Type B pancreatic cell (in vitro differentiated cells): ENCODE data around the gene SCN1A. TPM values are rescaled to one million over a fixed set of nuclear protein-coding genes. Genes with fewer than 3 reads are reported as not detected.

Source experiments
- DNase-seq: peaks from one replicate; pipeline ENCODE4 v3.0.0; 2021; ENCODE audit warnings: mixed read lengths; ENCODE audit not compliant: unreplicated experiment; ENCODE audit errors: extremely low spot score
- H3K27ac Mint-ChIP-seq: 2 replicates; pipeline ENCODE4 v1.8.0; 2021; ENCODE audit warnings: mild to moderate bottlenecking, mixed read lengths
- H3K27me3 Mint-ChIP-seq: 2 replicates; pipeline ENCODE4 v1.8.0; 2021; ENCODE audit warnings: mixed read lengths
- H3K36me3 Mint-ChIP-seq: 2 replicates; pipeline ENCODE4 v1.8.0; 2021; ENCODE audit warnings: mixed read lengths
- H3K4me1 Mint-ChIP-seq: one replicate; pipeline ENCODE4 v1.8.0; 2021; ENCODE audit warnings: mixed read lengths; ENCODE audit not compliant: unreplicated experiment
- H3K4me3 Mint-ChIP-seq: 2 replicates; pipeline ENCODE4 v1.8.0; 2021; ENCODE audit warnings: mild to moderate bottlenecking, mixed read lengths
- H3K9me3 Mint-ChIP-seq: 2 replicates; pipeline ENCODE4 v1.8.0; 2021; ENCODE audit warnings: mixed read lengths
- CTCF ChIP-seq: fragments of 200-600 bp; sonication (generic); conservative IDR thresholded peaks from 2 replicates; pipeline ENCODE4 v1.5.0; 2021; ENCODE audit warnings: antibody characterized with exemption, mild to moderate bottlenecking
- total RNA-seq: library from RNA; stranded (reverse); gene quantifications from 2 replicates; pipeline ENCODE4 v1.2.1, GENCODE V29; 2021; ENCODE audit warnings: low replicate concordance

Gene SCN1A
- total RNA-seq, 1 donor from 2014 or later: 2.6 TPM

GRCh38 chr2:165952741-165953211, 175.0 kb downstream of the SCN1A start:
- Mint-ChIP-seq H3K9me3 (no peaks in the 10 kb centered on the region), H3K27ac (no peak overlapping the region)
- no peak for TF ChIP-seq CTCF

DNA sequence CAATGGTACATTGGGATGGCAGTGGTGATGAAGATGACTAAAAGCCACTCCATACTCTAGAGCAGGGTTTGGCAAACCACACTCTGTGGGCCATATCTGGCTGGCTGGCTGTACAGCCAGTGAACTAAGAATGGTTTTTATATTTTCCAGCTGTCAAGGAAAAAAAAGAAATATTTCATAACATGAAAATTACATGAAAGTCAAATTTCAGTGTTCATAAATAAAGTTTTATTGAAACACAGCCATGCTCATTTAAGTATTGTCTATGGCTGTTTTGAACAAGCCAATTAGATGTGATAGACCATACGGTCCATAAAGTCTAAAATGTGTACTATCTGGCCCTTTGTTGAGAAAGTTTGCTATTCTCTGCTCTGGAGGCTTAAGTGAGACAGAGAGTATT, 175.7 kb downstream of the SCN1A start:
- H3K4me3 Mint-ChIP-seq: no peak overlapping the region
- no peaks in the 10 kb centered on the region for H3K9me3 Mint-ChIP-seq
- H3K4me1 Mint-ChIP-seq: no peaks in the 10 kb centered on the region
- no peaks in the 10 kb centered on the region for H3K36me3 Mint-ChIP-seq
- no peak for DNase-seq
- H3K27ac Mint-ChIP-seq: no peak overlapping the region
- TF ChIP-seq CTCF: no peak
- no peaks in the 10 kb centered on the region for H3K27me3 Mint-ChIP-seq

More at GRCh38 chr2:165952741-165953211, 175.0 kb downstream of the SCN1A start:
- Mint-ChIP-seq H3K36me3 (no peaks in the 10 kb centered on the region), H3K4me1 (no peaks in the 10 kb centered on the region), H3K27me3 (no peaks in the 10 kb centered on the region), H3K4me3 (no peak overlapping the region)
- DNase-seq: no peak

- Mint-ChIP-seq H3K27me3 (no peaks in the 10 kb centered on the region), H3K4me1 (no peaks in the 10 kb centered on the region), H3K36me3 (no peaks in the 10 kb centered on the region), H3K4me3 (no peak overlapping the region), H3K27ac (no peak overlapping the region), H3K9me3 (no peaks in the 10 kb centered on the region)
- DNase-seq: no peak
- TF ChIP-seq CTCF: no peak
These were observed 177.4 kb downstream of the SCN1A start for GRCh38 chr2:165950438-165950837.

DNA sequence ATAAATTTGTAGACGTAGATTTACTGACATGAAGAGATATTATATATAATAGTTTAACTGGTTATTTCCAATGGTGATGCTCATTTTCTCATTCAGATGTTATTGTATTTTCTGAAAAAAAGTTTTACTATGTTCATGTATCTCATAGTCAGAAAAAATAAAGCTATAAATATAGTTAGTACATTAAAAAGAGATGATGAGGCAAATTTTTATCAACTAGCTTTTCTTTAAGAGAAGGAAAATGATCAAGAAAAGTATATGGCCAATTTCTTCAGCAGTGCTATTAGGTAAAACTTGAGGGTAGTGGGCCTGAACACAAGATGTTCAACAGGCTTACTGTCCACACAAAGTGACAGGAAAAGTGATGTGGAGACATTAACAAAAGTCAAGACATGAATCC, 186.0 kb downstream of the SCN1A start:
- Mint-ChIP-seq H3K27me3 (no peaks in the 10 kb centered on the region), H3K4me3 (no peak overlapping the region), H3K9me3 (no peaks in the 10 kb centered on the region), H3K27ac (no peak overlapping the region), H3K4me1 (no peaks in the 10 kb centered on the region), H3K36me3 (peaks cover 43% of the 10 kb centered on the region)
- DNase-seq: no peak
- TF ChIP-seq CTCF: no peak

DNA sequence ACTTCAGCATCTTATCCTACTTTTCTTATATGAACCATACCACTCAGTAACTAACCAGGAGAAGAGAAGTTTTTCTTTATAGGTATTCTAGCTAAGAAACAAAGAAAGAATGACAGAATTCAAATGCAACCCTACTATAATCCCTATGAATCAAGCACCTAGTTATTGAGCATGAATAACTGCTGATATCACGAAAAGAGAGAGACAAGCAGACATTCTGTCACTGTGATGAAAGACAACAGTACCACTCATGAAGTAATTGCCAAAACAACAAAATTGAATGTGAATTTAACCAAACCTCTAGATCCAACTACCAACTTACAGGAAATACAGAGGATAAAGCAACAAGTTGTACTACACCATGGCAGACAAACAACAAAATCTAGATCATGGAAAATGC, 189.6 kb downstream of the SCN1A start:
- DNase-seq: no peak
- no peaks in the 10 kb centered on the region for H3K9me3 Mint-ChIP-seq
- no peak for TF ChIP-seq CTCF
- H3K27me3 Mint-ChIP-seq: no peaks in the 10 kb centered on the region
- H3K36me3 Mint-ChIP-seq: peaks cover 46% of the 10 kb centered on the region
- no peak overlapping the region for H3K27ac Mint-ChIP-seq
- no peaks in the 10 kb centered on the region for H3K4me1 Mint-ChIP-seq
- H3K4me3 Mint-ChIP-seq: no peak overlapping the region

Other genes with a start within 250 kb of the SCN1A start
- gene TTC21B, start 174.2 kb downstream of the SCN1A start, total RNA-seq: 12.0 and 25.8 TPM in 2 replicates
- gene SCN9A, start 247.9 kb upstream of the SCN1A start, total RNA-seq: 6.2 and 8.3 TPM in 2 replicates